ENCODE data around the gene BMPR1A.

DNA sequence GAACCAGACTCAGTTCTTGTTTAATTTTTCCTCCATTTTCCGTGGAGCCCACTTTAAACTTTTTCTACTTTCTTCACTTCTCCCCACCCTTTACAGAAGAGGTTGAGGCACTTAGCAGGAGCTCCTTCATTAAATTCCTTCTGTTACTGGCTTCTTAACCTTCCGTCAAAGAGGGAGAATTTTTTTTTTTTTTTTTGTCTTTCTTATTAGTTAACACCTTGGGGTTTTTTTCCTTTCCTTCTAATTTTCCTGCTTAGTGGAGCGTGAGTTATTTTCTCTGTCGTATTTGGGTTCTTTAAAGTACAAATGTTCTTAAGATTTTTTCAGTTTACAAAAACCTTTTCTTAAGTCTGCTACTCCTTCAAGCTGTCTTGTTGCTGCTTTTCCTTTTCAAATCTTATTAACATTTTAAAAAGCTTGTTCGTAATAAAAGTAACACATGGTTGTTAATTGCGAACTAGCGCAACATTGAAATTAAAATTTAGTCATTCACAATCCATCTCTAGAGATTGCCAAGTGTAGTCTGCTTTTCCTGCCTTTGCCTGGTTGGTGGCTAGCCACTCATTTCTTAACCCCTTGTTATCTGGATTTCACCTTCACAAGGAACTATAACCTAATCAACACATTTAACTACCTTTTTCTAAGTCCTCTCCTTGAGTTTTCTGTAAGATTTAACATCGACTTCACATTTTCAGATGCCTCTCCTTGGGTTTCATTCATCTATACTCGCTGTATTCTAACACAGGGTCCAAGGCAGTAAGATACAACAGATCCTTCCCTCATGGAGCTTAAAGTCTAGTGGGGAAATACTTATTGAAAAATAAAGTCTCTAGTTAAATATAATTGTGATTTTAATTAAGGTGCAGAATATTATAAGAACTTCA lies 2.0 kb downstream of the BMPR1A start:
- TF ChIP-seq MYC (IDR thresholded peaks at IDR 0.05; ENCODE audit: borderline replicate concordance, low read length) (no peak), BHLHE40 (IDR thresholded peaks at IDR 0.05; ENCODE audit: low read depth, low read length) (no peak)
- TF ChIP-seq, protein P1, sequence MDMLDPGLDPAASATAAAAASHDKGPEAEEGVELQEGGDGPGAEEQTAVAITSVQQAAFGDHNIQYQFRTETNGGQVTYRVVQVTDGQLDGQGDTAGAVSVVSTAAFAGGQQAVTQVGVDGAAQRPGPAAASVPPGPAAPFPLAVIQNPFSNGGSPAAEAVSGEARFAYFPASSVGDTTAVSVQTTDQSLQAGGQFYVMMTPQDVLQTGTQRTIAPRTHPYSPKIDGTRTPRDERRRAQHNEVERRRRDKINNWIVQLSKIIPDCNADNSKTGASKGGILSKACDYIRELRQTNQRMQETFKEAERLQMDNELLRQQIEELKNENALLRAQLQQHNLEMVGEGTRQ (IDR thresholded peaks at IDR 0.05), result no peak
- TF ChIP-seq, protein P2, sequence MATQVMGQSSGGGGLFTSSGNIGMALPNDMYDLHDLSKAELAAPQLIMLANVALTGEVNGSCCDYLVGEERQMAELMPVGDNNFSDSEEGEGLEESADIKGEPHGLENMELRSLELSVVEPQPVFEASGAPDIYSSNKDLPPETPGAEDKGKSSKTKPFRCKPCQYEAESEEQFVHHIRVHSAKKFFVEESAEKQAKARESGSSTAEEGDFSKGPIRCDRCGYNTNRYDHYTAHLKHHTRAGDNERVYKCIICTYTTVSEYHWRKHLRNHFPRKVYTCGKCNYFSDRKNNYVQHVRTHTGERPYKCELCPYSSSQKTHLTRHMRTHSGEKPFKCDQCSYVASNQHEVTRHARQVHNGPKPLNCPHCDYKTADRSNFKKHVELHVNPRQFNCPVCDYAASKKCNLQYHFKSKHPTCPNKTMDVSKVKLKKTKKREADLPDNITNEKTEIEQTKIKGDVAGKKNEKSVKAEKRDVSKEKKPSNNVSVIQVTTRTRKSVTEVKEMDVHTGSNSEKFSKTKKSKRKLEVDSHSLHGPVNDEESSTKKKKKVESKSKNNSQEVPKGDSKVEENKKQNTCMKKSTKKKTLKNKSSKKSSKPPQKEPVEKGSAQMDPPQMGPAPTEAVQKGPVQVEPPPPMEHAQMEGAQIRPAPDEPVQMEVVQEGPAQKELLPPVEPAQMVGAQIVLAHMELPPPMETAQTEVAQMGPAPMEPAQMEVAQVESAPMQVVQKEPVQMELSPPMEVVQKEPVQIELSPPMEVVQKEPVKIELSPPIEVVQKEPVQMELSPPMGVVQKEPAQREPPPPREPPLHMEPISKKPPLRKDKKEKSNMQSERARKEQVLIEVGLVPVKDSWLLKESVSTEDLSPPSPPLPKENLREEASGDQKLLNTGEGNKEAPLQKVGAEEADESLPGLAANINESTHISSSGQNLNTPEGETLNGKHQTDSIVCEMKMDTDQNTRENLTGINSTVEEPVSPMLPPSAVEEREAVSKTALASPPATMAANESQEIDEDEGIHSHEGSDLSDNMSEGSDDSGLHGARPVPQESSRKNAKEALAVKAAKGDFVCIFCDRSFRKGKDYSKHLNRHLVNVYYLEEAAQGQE (IDR thresholded peaks at IDR 0.05), result no peak
- TF ChIP-seq, protein P3, sequence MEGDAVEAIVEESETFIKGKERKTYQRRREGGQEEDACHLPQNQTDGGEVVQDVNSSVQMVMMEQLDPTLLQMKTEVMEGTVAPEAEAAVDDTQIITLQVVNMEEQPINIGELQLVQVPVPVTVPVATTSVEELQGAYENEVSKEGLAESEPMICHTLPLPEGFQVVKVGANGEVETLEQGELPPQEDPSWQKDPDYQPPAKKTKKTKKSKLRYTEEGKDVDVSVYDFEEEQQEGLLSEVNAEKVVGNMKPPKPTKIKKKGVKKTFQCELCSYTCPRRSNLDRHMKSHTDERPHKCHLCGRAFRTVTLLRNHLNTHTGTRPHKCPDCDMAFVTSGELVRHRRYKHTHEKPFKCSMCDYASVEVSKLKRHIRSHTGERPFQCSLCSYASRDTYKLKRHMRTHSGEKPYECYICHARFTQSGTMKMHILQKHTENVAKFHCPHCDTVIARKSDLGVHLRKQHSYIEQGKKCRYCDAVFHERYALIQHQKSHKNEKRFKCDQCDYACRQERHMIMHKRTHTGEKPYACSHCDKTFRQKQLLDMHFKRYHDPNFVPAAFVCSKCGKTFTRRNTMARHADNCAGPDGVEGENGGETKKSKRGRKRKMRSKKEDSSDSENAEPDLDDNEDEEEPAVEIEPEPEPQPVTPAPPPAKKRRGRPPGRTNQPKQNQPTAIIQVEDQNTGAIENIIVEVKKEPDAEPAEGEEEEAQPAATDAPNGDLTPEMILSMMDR (IDR thresholded peaks at IDR 0.05), result no peak
